ENCODE measurements around the gene DPH7. TPM values are rescaled to one million over a fixed set of nuclear protein-coding genes. Genes with fewer than 3 reads are reported as not detected.
"Not testable (repeated sequence)": the region's sequence is repeated elsewhere in the genome, so short reads cannot be mapped to it uniquely, and the experiment has no call there.

The DPH7 gene
- 21.8 TPM for total RNA-seq
- long read RNA-seq, transcript DPH7-201 (9 exons, 1,847 nt) = major isoform, 7 of 34 reads
- long read RNA-seq, partial matches to known transcripts = 2 of 34 reads
- long read RNA-seq, other reads (novel, unspliced or antisense) = 24 of 34 reads

DNA sequence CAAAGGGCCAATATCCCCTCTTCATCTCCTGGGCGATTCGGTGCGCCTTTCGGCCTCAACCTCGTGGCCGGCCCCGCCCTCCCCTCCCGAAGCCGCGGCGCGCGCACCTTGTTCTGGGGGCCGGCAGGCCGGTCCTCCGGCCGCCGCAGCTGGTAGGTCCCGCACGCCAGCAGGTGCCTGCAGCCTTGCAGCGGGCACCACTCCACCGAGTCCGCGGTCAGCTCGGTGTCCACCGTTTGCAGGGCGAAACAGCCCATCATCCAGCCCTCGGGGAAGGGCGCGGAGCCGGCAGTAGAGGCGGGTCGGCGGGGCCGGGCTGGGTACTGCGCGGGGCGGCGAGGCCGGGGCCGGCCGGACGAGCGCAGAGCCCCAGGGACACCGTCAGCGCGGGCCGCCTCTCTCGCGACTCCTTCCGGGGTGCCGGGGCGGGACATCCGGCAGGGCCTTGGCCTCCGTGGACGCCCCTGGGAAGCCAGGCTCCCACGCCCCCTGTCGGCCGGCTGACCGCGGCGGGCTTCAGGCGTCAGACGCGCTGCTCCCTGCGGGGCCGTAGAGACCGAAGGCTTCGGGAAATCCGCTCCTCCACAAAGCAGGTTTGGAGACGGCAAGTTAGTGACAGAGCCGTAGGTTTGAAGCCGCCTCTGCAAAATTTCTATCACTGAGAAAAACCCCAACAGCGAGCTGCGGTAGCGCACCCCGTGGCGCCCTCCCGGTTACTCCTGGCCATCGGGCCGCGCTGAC lies at the start of gene DPH7:
Gene DPH7 (minus strand): TSS at position 408 of the 741 bp plus-strand sequence. CDS start 148 bp downstream, at position 260.
- DNase-seq (peak; percentile 99), ATAC-seq (peak; percentile 92)
- intact Hi-C loops (cut with micrococcal nuclease) = no loop called here

DNA sequence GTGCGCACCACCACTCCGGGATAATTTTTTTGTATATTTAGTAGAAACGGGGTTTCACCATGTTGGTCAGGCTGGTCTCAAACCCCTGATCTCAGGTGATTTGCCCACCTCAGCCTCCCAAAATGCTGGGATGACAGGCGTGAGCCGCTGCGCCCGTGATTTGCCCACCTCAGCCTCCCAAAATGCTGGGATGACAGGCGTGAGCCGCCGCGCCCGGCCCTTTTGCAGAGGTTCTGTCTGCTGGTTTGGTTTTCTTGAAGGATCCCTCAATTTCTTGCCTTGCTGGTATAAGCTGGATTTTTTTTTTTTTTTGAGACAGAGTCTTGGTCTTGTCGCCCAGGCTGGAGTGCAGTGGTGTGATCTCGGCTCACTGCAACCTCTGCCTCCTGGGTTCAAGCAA lies 48.7 kb upstream of the DPH7 start:
- DNase-seq; intact Hi-C loops (cut with micrococcal nuclease); ATAC-seq: not testable (repeated sequence)

DNA sequence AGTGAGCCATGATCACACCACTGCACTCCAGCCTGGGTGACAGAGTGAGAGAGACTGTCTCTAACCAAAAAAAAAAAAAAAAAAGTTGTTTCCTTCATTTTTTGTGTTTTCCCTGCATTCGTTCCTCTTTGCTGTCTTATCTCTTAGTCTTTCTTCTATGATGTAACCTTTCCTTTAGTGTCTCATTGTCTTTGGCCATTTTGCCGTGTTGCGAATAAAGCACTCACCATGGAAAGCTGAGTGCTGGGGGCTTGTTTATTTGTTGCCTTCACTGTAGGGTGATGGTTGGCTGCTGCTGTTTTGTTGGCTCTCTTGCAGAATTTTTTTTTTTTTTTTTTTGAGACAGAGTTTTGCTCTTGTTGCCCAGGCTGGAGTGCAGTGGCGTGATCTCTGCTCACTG lies 47.7 kb upstream of the DPH7 start:
- intact Hi-C loops (cut with micrococcal nuclease) = no loop called here
- ATAC-seq = no peak
- no peak for DNase-seq

DNA sequence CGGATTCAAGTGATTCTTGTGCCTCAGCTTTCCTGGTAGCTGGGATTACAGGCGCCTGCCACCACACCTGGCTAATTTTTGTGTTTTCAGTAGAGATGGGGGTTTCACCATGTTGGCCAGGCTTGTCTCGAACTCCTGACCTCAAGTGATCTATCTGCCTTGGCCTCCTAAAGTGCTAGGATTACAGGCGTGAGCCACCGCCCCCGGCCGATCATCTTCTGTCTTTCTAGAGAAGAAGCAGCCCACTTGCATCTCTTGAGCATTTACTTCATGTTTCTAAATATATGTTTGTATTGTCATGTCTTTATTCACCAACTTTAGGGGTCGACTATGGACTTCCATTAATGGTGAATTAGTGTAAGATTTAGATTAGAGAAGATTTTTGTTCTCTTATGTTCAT lies 43.5 kb upstream of the DPH7 start:
- intact Hi-C loops (cut with micrococcal nuclease); ATAC-seq: not testable (repeated sequence)

DNA sequence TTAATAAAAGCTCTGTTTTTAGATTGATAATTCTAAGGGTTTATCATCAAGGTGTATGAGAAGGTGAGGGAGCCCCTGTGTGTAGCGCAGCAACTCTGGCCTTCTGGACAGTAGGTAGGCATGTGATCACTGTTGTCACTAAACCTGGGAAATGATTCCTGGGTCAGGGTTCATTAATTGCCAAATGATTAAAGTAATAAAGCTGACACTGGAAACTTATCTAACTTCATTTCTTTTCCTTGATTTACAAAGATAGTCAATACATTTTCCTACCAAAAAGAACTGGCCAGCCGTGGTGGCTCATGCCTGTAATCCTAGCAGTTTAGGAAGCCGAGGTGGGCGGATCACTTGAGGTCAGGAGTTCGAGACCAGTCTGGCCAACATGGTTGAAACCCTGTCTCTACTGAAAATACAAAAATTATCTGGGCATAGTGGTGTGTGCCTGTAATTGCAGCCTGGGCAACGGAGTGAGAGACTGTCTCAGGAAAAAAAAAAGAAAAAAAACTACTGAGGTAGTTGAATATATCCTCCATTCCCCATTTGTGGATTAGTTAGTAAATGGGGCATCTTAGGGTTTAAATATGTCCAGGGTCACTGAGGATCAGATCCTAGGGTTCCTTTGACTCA lies 42.5 kb upstream of the DPH7 start:
- intact Hi-C loops (cut with micrococcal nuclease) = no loop called here
- DNase-seq = no peak
- ATAC-seq = no peak

More for the DNA sequence above, 43.5 kb upstream of the DPH7 start:
- not testable (repeated sequence) for DNase-seq

DNA sequence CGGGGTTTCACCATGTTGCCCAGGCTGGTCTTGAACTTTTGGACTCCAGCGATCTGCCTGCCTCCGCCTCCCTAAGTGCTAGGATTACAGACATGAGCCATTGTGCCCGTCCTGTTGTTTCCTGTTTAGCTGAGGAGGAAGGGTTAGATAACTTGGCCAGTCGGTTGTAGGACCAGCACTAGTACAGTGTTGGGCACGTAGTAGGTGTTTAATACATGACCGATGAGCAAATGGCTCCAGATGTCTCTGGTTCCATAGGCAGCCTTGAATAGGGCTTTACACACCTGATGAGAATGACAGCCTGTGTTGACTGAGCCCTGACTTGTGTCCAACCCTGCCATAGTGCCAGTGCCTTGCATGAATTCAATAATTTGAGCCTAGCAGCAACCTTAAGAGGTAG lies 41.9 kb upstream of the DPH7 start:
- no peak for DNase-seq
- intact Hi-C loops (cut with micrococcal nuclease) = no loop called here
- no peak for ATAC-seq

DNA sequence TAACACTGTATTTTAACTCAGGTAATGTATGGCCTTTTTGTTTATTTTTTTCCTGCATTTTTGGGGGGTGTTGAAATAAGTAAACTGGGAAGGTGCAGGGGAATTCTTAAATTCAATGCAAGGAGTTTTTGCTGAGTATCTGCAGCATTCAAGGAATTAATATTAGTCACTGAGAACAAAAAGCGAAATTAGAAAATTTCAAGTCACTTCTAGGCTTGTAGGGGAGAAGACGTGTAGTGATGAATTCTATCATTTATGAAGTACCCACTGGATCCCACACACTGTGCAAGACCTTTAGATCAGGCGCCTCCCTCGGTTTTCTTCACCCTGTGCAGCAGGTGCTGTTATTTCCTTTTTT lies 41.3 kb upstream of the DPH7 start:
- intact Hi-C loops (cut with micrococcal nuclease) = no loop called here
- ATAC-seq = no peak
- no peak for DNase-seq

DNA sequence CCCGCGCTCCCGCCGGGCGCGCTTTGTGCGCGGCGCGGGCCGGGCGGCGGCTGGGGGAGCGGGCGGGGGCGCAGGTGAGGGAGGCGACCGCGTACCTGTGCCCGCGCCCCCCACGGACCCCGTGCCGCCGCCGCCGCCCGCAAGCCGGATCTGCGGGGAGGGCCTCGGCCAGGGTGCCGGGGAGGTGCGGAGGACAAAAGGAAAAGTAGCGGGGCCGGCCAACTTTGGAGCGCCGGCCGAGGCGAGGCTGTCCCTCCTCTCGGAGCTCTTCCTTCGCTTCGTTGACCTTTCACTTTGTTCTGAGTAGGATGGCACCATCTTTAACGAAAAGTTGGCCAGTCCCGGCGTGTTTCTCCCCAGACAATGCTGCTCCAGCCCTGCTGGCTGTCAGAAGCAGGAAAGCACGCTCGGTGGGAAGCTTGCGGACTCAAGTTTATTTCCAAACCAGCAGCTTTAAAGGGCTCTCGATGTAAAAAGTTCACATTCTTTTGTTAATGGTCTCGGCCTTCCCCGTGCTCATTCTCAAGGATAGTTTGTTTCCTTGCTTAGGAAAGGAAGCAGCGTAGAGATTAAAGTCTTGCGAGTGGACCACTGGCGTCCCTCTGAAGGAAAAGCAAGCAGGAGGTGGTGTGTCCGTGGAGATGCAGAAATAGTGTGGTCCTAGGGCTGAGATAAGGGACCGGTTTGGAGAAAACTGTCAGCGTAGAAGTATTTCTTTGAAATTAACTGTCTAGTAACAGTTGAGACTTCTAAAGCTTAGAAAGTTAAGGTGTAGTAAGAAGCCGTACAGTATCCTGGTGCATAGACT lies 40.7 kb upstream of the DPH7 start:
- intact Hi-C loops (cut with micrococcal nuclease) = no loop called here
- DNase-seq (peak; percentile 61), ATAC-seq (no peak)

DNA sequence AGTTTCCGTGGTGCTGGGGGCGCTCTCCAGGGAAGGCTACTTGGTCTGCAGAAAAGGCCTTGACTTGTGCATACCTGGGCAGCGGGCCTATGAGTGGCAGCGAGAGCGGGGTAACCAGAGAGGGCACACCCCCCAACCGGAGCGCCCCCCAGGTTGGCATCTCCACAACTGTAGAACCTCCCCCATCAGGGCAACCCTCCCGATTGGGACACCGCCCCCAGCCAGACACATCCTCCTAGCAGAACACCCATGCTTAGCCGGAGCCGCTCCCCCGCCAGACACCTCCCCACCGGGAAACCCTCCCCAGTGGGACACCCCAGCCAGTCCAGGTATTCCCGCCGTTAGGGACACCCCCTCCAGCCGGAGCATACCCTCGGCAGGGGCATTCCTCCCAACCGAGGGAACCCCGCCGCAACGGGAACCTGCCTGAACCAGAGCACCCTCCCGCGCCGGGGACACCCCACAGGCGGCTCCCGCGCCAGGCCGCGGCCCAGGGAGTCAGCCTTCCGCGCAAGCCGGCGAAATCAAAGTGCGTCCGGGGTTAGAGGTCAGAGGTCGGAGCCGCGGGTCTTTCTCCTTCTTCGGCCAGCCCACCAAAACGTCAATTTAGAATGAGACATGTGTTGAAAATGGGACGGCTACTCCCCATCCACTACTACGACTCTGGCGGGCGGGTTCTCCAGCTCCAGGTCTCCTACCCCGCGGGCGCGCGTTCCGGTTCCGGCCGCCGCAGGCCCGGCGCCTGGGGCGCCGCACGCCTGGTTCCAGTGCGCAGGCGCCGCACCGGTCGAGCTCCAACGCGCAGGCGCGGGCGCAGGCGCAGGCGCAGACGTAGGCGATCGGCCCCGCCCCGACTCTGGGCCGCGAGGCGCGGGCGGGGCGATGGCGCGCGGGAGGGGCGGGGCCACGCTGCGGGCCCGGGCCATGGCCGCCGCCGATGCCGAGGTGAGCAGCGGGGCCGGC lies 39.7 kb upstream of the DPH7 start, which contains the start of gene EHMT1:
Gene EHMT1 (plus strand): TSS at position 901 of the 963 bp plus-strand sequence. CDS start 24 bp downstream, at position 925.
- intact Hi-C loops (cut with micrococcal nuclease) = no loop called here
- peak; percentile 90 for ATAC-seq
- peak; percentile 93 for DNase-seq

DNA sequence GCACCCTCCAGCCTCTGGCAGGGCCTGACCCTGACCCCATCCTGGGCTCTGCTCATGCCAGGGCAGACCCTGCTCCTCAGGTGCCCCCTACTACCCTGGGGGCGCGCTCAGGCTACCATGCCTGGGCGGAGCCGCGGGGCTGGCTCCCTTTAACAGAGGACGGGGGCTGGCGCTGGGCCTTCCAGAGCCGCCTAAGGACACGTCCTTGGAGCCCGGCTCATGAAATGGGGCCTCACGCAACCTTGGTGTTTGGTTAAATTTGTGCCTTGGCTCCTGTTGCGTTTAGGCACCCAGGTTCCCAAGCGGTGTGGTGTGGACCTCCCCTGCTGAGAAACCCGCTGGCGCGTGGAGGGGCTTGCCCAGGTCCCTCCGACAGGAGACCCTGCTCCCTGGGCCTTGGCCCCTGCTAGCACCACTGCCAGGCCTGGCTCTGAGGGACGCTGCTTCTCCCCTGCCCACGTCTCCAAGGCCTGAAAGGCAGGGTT lies 36.7 kb upstream of the DPH7 start:
- intact Hi-C loops (cut with micrococcal nuclease) = no loop called here
- ATAC-seq = no peak
- DNase-seq = no peak

DNA sequence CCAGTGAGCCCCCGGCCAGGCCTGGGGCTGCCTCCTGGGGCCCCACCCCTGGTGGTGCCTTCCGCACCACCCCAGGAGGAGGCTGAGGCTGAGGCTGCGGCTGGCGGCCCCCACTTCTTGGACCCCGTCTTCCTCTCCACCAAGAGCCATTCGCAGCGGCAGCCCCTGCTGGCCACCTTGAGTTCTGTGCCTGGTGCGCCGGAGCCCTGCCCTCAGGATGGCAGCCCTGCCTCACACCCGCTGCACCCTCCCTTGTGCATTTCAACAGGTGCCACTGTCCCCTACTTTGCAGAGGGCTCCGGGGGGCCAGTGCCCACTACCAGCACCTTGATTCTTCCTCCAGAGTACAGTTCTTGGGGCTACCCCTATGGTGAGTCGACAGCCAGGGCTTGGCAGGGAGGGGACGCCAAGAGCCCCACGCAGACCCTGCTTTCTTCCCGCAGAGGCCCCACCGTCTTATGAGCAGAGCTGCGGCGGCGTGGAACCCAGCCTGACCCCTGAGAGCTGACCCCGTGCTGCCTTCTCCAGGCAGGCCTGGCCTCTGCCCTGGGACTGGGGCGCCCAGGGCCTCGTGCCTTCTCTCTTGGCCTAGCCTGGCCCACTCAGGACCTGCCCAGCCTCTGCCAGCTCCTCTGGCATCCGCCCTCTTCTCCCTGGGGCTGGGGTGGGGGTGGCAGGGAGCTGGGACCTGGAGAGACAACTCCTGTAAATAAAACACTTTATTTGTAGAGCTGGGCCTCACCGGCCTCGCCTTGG lies 36.1 kb upstream of the DPH7 start:
- intact Hi-C loops (cut with micrococcal nuclease) = no loop called here
- ATAC-seq (no peak), DNase-seq (peak; percentile 32)

DNA sequence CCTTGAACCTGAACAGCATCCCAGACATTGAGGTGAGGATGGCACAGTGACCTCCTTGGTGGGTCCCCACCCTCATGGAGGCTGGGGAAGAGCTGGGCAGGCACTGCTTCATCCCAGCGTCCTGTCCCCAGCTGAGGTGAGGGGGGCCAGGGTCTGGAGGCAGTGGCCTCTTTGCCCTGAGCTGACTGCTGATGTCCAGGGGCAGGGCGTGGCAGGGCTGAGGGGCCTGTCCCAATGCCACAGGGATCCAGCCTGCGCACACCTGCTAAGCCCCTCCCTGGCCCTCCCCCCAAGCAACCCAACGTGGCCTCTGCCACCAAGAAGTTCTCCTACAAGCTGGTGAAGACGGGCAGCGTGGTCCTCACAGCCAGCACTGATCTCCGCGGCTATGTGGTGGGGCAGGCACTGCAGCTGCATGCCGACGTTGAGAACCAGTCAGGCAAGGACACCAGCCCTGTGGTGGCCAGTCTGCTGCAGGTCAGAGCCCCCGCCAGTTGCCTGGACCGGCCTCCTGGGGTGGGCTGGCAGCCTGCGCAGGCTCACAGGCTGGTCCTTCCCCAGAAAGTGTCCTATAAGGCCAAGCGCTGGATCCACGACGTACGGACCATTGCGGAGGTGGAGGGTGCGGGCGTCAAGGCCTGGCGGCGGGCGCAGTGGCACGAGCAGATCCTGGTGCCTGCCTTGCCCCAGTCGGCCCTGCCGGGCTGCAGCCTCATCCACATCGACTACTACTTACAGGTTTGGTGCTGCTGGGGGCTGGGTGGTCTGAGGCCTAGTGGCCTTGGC lies 35.2 kb upstream of the DPH7 start:
- DNase-seq (peak; percentile 31), ATAC-seq (no peak)
- intact Hi-C loops (cut with micrococcal nuclease) = no loop called here

DNA sequence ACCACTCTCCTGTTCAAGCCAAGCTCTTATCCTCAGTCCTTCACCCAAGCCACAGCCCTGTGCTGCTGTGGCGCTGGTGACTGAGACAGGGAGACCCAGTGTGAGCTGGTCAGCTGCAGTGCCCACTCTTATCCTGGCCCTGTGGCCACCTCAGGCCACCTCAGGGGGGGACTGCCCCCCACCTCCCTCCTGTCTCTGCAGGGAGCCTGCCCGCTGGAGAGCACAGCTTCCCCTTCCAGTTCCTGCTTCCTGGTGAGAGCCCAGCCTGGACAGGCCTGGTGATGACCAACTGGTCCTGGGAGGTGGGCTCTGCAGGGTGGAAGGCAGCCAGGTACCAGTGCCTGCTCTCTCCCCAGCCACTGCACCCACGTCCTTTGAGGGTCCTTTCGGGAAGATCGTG lies 34.5 kb upstream of the DPH7 start:
- ATAC-seq (no peak), DNase-seq (peak; percentile 24)
- intact Hi-C loops (cut with micrococcal nuclease) = no loop called here

DNA sequence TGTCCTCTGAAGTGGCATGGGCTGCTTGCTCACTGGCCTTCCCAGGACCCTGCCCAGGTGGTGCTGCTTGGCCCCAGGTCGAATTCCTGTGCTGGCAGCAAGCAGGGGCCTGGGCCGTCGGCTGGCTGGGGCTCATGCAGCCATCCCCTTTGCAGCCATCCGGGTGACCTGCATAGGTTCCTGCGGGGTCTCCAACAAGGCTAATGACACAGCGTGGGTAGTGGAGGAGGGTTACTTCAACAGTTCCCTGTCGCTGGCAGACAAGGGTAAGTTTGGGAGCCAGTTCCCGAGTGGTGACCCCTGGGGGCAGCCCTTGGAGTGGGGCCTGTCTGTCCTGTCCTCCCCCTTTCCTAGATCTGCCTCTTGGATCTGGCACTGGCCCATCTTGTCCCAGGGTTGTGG lies 34.0 kb upstream of the DPH7 start:
- intact Hi-C loops (cut with micrococcal nuclease) = no loop called here
- DNase-seq = peak; percentile 21

DNA sequence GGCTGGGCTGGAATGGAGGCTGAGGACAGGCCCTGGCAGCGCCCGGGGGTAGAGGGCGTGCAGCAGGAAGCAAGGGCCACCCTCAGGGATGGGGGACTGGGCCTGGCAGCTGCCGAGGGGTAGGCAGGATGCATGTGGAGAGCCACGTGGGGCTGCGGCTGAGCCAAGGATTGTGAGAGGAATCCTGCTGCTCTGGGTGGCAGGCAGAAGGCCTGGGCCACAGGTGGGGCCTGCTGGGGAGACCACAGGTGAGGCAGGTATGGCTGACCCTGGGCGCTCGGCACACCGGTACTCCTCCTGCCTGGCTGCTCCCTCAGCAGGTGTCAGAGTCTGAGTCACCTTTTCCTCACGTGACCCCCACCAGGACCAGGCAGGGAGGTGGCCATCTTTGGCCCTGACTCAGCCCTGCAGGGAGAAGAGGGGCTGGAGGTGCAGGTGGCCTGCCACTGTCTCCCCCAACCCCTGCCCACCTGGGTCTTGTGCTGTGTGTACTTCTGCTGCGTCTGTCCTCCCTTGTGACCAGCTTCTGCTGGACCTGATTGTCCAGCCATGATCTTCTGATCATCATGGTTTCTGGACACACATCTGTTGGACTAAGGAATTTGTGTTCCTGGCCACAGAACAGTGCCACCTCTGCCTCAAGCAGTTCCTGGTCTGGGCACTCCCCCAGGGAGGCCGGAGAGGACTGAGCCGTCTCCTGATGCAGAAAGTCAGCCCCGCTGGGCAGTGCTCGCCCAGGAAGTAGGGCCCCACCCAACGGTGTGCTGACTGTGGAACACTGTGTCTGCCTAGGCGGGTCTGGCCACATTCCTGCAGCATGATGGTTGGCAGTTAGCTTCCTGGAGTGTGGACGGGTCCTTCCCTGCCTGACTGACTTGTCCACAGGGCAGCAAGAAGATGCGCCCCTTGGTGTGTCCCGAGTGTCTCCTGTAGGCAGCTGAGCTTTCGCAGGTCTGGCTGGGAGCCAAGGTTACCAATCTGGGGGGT lies 33.2 kb upstream of the DPH7 start:
- ATAC-seq (peak; percentile 17), DNase-seq (peak; percentile 52)
- intact Hi-C loops (cut with micrococcal nuclease) = no loop called here

More for the DNA sequence above, 34.0 kb upstream of the DPH7 start:
- ATAC-seq = no peak

DNA sequence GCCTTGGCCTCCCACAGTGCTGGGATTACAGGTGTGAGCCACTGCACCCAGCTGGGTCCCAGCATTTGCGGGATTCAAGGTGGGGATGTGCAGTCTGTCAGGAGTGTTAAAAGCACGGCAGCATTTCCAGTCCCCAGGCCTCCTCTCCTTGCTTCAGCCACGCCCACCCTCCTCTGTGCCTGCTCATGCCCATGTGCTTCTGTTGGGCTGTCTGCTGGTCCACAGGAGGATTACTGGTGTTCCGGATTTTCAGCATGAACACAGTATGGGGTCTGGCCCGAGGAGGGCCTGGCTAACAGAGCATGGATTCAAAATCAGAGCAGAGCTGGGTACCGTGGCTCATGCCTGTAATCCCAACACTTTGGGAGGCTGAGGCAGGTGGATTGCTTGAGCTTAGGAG lies 32.2 kb upstream of the DPH7 start:
- intact Hi-C loops (cut with micrococcal nuclease) = no loop called here
- no peak for DNase-seq

More for the DNA sequence above, 32.2 kb upstream of the DPH7 start:
- no peak for ATAC-seq

All from left ventricle myocardium superior (tissue), 1 donor.